PC-9 (cell line): ENCODE data around the gene TBCE. TPM values are rescaled to one million over a fixed set of nuclear protein-coding genes. Genes with fewer than 3 reads are reported as not detected.

Experiments used
- BruUV-seq: library from RNA; stranded (reverse); fragments of 400-500 nt; replicated peaks from 2 replicates; lab custom pipeline; 2021; lab: Mats Ljungman, UMichigan
- CTCF ChIA-PET: fragments of 300-600 bp; sonication (Branson Sonifier 250); formaldehyde crosslinking; loops from one replicate; lab custom pipeline; 2022; ENCODE audit warnings: antibody characterized with exemption; lab: Charles Lee
- POLR2A ChIA-PET: fragments of 300-600 bp; sonication (Branson Sonifier 250); formaldehyde crosslinking; loops from one replicate; lab custom pipeline; 2022; ENCODE audit warnings: antibody characterized with exemption; ENCODE audit not compliant: unreplicated experiment; lab: Charles Lee
- DNase-seq, 2 experiments: peaks; one replicate each; pipeline versions ENCODE4 v3.0.0 to v3.0.0-alpha.2; 2015 to 2022; ENCODE audit warnings: mixed read lengths in 1 of 2
- H2AFZ ChIP-seq: fragments of 200-600 bp; sonication (generic); 2 replicates; pipeline ENCODE4 v1.8.1; 2017; ENCODE audit warnings: antibody characterized with exemption
- H3F3A ChIP-seq: fragments of 200-600 bp; sonication (generic); 2 replicates; pipeline ENCODE4 v1.8.1; 2017; ENCODE audit warnings: antibody characterized with exemption, mild to moderate bottlenecking, low read depth; ENCODE audit not compliant: insufficient read depth
- H3K27ac ChIP-seq: fragments of 200-600 bp; sonication (generic); 2 replicates; pipeline ENCODE4 v1.6.1; 2016; ENCODE audit warnings: mixed run types
- H3K27me3 ChIP-seq: fragments of 200-600 bp; sonication (generic); 2 replicates; pipeline ENCODE4 v1.6.1; 2016; ENCODE audit warnings: low read depth, mixed run types; ENCODE audit not compliant: insufficient read depth
- H3K36me3 ChIP-seq: fragments of 200-600 bp; sonication (generic); 2 replicates; pipeline ENCODE4 v1.6.1; 2016; ENCODE audit warnings: low read depth, mixed run types
- H3K4me1 ChIP-seq: fragments of 200-600 bp; sonication (generic); replicated peaks from 2 replicates; pipeline ENCODE4 v1.6.1; 2016; ENCODE audit warnings: mixed run types; ENCODE audit not compliant: insufficient read depth
- H3K4me2 ChIP-seq: fragments of 200-600 bp; sonication (generic); 2 replicates; pipeline ENCODE4 v1.6.1; 2017; ENCODE audit warnings: mixed run types
- H3K4me3 ChIP-seq: fragments of 200-600 bp; sonication (generic); 2 replicates; pipeline ENCODE4 v1.6.1; 2016; ENCODE audit warnings: mixed run types
- H3K79me2 ChIP-seq: fragments of 200-600 bp; sonication (generic); 2 replicates; pipeline ENCODE4 v1.6.1; 2017; ENCODE audit warnings: low read depth, mixed run types
- H3K9me2 ChIP-seq: fragments of 200-600 bp; sonication (generic); 2 replicates; pipeline ENCODE4 v1.8.1; 2017; ENCODE audit warnings: mild to moderate bottlenecking; ENCODE audit not compliant: insufficient read depth
- H3K9me3 ChIP-seq: fragments of 200-600 bp; sonication (generic); 2 replicates; pipeline ENCODE4 v1.8.1; 2016; ENCODE audit warnings: low read depth; ENCODE audit not compliant: insufficient read depth
- H4K20me1 ChIP-seq: fragments of 200-600 bp; sonication (generic); 2 replicates; pipeline ENCODE4 v1.8.1; 2017; ENCODE audit not compliant: insufficient read depth
- EZH2 ChIP-seq: fragments of 200-600 bp; sonication (generic); IDR thresholded peaks from 2 replicates; pipeline ENCODE4 v1.8.0; 2017; ENCODE audit warnings: antibody characterized with exemption, low read depth
- intact Hi-C: fragments of 100-400 bp; cut with micrococcal nuclease; formaldehyde crosslinking; loops from one replicate; pipeline ENCODE4 v1.10.0; 2022; ENCODE audit not compliant: unreplicated experiment
- total RNA-seq: library from RNA; stranded (reverse); gene quantifications from 2 replicates; pipeline ENCODE4 v1.2.3, GENCODE V29; 2021
- TF ChIP-seq, protein P1 (sequence below): fragments of 200-600 bp; sonication (generic); conservative IDR thresholded peaks from 2 replicates; pipeline ENCODE4 v1.6.1; 2017; ENCODE audit warnings: mixed run types, antibody characterized with exemption, mild to moderate bottlenecking, moderate library complexity

The TBCE gene
- total RNA-seq, 1 experiment from 2014 or later = 18.9 TPM

DNA sequence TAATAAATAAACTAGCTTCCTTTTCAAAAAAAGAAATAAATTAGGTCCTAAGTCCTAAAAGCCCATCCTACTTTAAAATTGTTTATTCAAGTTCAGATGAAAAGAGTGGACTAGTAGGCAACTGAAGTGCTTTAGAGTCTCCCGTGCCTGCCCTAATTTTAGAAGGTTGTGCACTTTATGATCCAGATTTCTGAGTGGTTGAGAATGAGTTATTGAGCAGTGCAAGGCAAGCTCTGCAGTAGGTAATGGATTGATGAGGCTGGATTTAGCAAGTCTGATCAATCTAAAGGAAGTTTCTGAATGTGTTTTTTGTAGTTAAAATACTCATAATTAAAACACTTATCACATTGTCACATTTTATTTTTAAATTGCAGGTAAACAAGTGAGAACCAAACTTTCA, 25.9 kb upstream of the TBCE start:
- no peak for DNase-seq
- H3K9me2 ChIP-seq = no peaks in the 10 kb centered on the region
- H3K4me1 ChIP-seq = no peaks in the 10 kb centered on the region
- intact Hi-C loops = no loop called here
- H3K9me3 ChIP-seq = no peaks in the 10 kb centered on the region
- no TSS peak for BruUV-seq
- POLR2A ChIA-PET = no interaction called here
- H3K4me3 ChIP-seq = no peak overlapping the region
- no peak overlapping the region for H3K27ac ChIP-seq
- H3F3A ChIP-seq = 0 out of 2 replicates have a peak, but pooled peaks cover 3% of the 10 kb centered on the region
- H3K4me2 ChIP-seq = no peak overlapping the region
- CTCF ChIA-PET = interaction anchor here (0.6 kb wide), 1 partner anchor 16 kb away, joined by 3 read pairs; no protein-coding TSS in a partner anchor
- no peak overlapping the region for H2AFZ ChIP-seq
- H3K27me3 ChIP-seq = no peaks in the 10 kb centered on the region
- H3K79me2 ChIP-seq = no peaks in the 10 kb centered on the region
- TF ChIP-seq EZH2 = no peak
- TF ChIP-seq, protein P1, sequence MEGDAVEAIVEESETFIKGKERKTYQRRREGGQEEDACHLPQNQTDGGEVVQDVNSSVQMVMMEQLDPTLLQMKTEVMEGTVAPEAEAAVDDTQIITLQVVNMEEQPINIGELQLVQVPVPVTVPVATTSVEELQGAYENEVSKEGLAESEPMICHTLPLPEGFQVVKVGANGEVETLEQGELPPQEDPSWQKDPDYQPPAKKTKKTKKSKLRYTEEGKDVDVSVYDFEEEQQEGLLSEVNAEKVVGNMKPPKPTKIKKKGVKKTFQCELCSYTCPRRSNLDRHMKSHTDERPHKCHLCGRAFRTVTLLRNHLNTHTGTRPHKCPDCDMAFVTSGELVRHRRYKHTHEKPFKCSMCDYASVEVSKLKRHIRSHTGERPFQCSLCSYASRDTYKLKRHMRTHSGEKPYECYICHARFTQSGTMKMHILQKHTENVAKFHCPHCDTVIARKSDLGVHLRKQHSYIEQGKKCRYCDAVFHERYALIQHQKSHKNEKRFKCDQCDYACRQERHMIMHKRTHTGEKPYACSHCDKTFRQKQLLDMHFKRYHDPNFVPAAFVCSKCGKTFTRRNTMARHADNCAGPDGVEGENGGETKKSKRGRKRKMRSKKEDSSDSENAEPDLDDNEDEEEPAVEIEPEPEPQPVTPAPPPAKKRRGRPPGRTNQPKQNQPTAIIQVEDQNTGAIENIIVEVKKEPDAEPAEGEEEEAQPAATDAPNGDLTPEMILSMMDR = no peak
- H4K20me1 ChIP-seq = no peaks in the 10 kb centered on the region
- peaks cover 28% of the 10 kb centered on the region for H3K36me3 ChIP-seq

DNA sequence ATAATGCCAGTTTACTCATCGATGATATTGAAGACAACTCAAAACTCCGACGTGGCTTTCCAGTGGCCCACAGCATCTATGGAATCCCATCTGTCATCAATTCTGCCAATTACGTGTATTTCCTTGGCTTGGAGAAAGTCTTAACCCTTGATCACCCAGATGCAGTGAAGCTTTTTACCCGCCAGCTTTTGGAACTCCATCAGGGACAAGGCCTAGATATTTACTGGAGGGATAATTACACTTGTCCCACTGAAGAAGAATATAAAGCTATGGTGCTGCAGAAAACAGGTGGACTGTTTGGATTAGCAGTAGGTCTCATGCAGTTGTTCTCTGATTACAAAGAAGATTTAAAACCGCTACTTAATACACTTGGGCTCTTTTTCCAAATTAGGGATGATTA, 25.2 kb upstream of the TBCE start:
- Histone ChIP-seq H4K20me1 (no peaks in the 10 kb centered on the region), H3K79me2 (no peaks in the 10 kb centered on the region), H3K36me3 (peaks cover 23% of the 10 kb centered on the region), H3K9me2 (no peaks in the 10 kb centered on the region), H3K4me3 (no peak overlapping the region), H3F3A (0 out of 2 replicates have a peak, but pooled peaks cover 3% of the 10 kb centered on the region), H3K4me1 (no peaks in the 10 kb centered on the region), H3K27me3 (no peaks in the 10 kb centered on the region), H2AFZ (no peak overlapping the region), H3K27ac (no peak overlapping the region), H3K4me2 (no peak overlapping the region), H3K9me3 (no peaks in the 10 kb centered on the region)
- ChIA-PET CTCF (no interaction called here), POLR2A (no interaction called here)
- DNase-seq = no peak
- intact Hi-C loops = no loop called here
- TF ChIP-seq EZH2 = no peak
- TF ChIP-seq, protein P1 = no peak
- no TSS peak for BruUV-seq

DNA sequence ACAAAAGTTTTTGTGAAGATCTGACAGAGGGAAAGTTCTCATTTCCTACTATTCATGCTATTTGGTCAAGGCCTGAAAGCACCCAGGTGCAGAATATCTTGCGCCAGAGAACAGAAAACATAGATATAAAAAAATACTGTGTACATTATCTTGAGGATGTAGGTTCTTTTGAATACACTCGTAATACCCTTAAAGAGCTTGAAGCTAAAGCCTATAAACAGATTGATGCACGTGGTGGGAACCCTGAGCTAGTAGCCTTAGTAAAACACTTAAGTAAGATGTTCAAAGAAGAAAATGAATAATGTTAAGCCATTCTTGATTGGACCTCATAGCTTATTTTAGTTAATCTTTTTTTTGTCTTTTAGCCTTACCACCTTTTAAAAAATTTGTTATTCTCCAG, 24.8 kb upstream of the TBCE start:
- no peak for TF ChIP-seq EZH2
- TF ChIP-seq, protein P1 = no peak
- POLR2A ChIA-PET = no interaction called here
- 0 out of 2 replicates have a peak, but pooled peaks cover 3% of the 10 kb centered on the region for H3F3A ChIP-seq
- H3K4me1 ChIP-seq = no peaks in the 10 kb centered on the region
- H3K4me2 ChIP-seq = no peak overlapping the region
- no peaks in the 10 kb centered on the region for H3K27me3 ChIP-seq
- no peaks in the 10 kb centered on the region for H4K20me1 ChIP-seq
- intact Hi-C loops = no loop called here
- peaks cover 19% of the 10 kb centered on the region for H3K36me3 ChIP-seq
- no peaks in the 10 kb centered on the region for H3K9me3 ChIP-seq
- CTCF ChIA-PET = no interaction called here
- no peaks in the 10 kb centered on the region for H3K79me2 ChIP-seq
- H3K27ac ChIP-seq = no peak overlapping the region
- H3K4me3 ChIP-seq = no peak overlapping the region
- H3K9me2 ChIP-seq = no peaks in the 10 kb centered on the region
- no TSS peak for BruUV-seq
- H2AFZ ChIP-seq = no peak overlapping the region
- no peak for DNase-seq
